ENCODE data around the gene LSP1. TPM values are rescaled to one million over a fixed set of nuclear protein-coding genes. Genes with fewer than 3 reads are reported as not detected.

LSP1 gene
- total and polyA plus RNA-seq, 2 of the 13 experiments (the other 11 are each of a cell fraction or from before 2014, with no cell fraction given), result 0.59 to 1.00 TPM

GRCh38 chr11:1932681-1933080 is 79.8 kb downstream of the LSP1 start (continued):
- TF ChIP-seq REL (CRISPR knock-in tag; conservative IDR thresholded peaks at IDR 0.05), result no peak
- TF ChIP-seq PITX1 (CRISPR knock-in tag; IDR thresholded peaks at IDR 0.05), result no peak

- whole genome bisulfite sequencing (ENCODE audit: low lambda C conversion rate), result 27% methylated on average over 16 of the region's 18 CpGs
- ChIA-PET POLR2A (no interaction called here), CTCF (ENCODE audit: low intra/inter-chr PET ratio, low total read pairs) (no interaction called here)
- Histone ChIP-seq H3K4me1 (ENCODE audit: insufficient read depth, low read length) (no peaks in the 10 kb centered on the region), H3K4me2 (ENCODE audit: low read depth, low read length) (no peak overlapping the region), H3K9ac (ENCODE audit: insufficient read depth, low read depth, low read length) (no peak overlapping the region), H3K79me2 (ENCODE audit: insufficient read depth, low read length) (no peaks in the 10 kb centered on the region), H3K27ac (ENCODE audit: extremely low read length, insufficient read depth, low read length) (no peak overlapping the region), H3K36me3 (replicated peaks in 1 of 2; ENCODE audit: control insufficient read depth in 1 of 2, insufficient read depth in 2 of 2, low read length in 2 of 2) (no peaks in the 10 kb centered on the region), H3K9me3 (ENCODE audit: low read length) (no peaks in the 10 kb centered on the region), H2AFZ (ENCODE audit: low read length) (no peak overlapping the region), H4K20me1 (ENCODE audit: insufficient read depth, low read length) (no peaks in the 10 kb centered on the region), H3K27me3 (ENCODE audit: control insufficient read depth in 1 of 2, insufficient read depth in 2 of 2, low read length in 2 of 2) (peaks cover 23 to 75% of the 10 kb centered on the region in 2 experiments), H3K4me3 (replicated peaks in 1 of 3; ENCODE audit: insufficient read depth in 1 of 3, low read depth in 2 of 3, low read length in 3 of 3) (no peak overlapping the region)
- intact Hi-C loops (cut with micrococcal nuclease; ENCODE audit: unreplicated experiment), result no loop called here
- BruUV-seq (replicated peaks), result no TSS peak
- no peak for FAIRE-seq
- no peak for ATAC-seq
- in situ Hi-C loops (cut with HindIII; ENCODE audit: extremely low pct_ligation_motif_present, low pct_unique_long_range_greater_than_20kb), result no loop called here
- no peak for DNase-seq (ENCODE audit: low spot score)
- no peak for TF ChIP-seq MNT (IDR thresholded peaks at IDR 0.05)
- TF ChIP-seq ZNF274 (CRISPR knock-in tag; IDR thresholded peaks at IDR 0.05), result no peak
- no peak for TF ChIP-seq PHF21A (CRISPR knock-in tag; IDR thresholded peaks at IDR 0.05)
- no peak for TF ChIP-seq ATF4 (CRISPR knock-in tag; IDR thresholded peaks at IDR 0.05)
- no peak for TF ChIP-seq ZBED4 (CRISPR knock-in tag; IDR thresholded peaks at IDR 0.05; ENCODE audit: borderline replicate concordance)
- no peak for TF ChIP-seq HNRNPL (IDR thresholded peaks at IDR 0.05; ENCODE audit: low read depth, low read length)
- no peak for TF ChIP-seq ZNF770 (CRISPR knock-in tag; IDR thresholded peaks at IDR 0.05)
These were observed 80.8 kb downstream of the LSP1 start for GRCh38 chr11:1933416-1934334.

Data from HepG2 (cell line).